Tongue (tissue), 1 donor: ENCODE data around the gene FGG. TPM values are rescaled to one million over a fixed set of nuclear protein-coding genes. Genes with fewer than 3 reads are reported as not detected.

Experiments
- total RNA-seq: library from RNA; depleted of rRNA; stranded (reverse); fragments of >200 nt; gene quantifications from one replicate; pipeline ENCODE4 v1.2.3, GENCODE V29; 2014

Gene FGG
- total RNA-seq, 1 donor from 2014 or later: not detected

Other genes with a start within 250 kb of the FGG start
- 13.6 TPM for gene DCHS2, start 120.9 kb downstream of the FGG start, total RNA-seq
- 55.5 TPM for gene PLRG1, start 62.3 kb downstream of the FGG start, total RNA-seq
- gene FGB, start 49.6 kb downstream of the FGG start, total RNA-seq: not detected
- gene FGA, start 21.9 kb downstream of the FGG start, total RNA-seq: not detected
- 0.10 TPM for gene LRAT, start 131.3 kb upstream of the FGG start, total RNA-seq
- not detected for gene RBM46, start 168.6 kb upstream of the FGG start, total RNA-seq